HCT116 (cell line): ENCODE data around the gene HEXA. TPM values are rescaled to one million over a fixed set of nuclear protein-coding genes. Genes with fewer than 3 reads are reported as not detected.

Source experiments
- ATAC-seq: fragments of 200-7000 bp; cut with Tn5 transposase; 2 replicates; pipeline ENCODE4 v1.9.1; 2020; ENCODE audit warnings: mild to moderate bottlenecking, moderate library complexity
- BruUV-seq: library from RNA; stranded (reverse); fragments of 400-500 nt; replicated peaks from 2 replicates; lab custom pipeline; 2021; lab: Mats Ljungman, UMichigan
- CTCF ChIA-PET: fragments of 300-600 bp; sonication (Branson Sonifier 250); formaldehyde crosslinking; loops from one replicate; lab custom pipeline; 2021; ENCODE audit warnings: antibody characterized with exemption; lab: Charles Lee
- POLR2A ChIA-PET: fragments of 300-600, 350-600 bp; sonication (Branson Sonifier 250); formaldehyde crosslinking; loops from one replicate; lab custom pipeline; 2021; ENCODE audit warnings: antibody characterized with exemption; lab: Charles Lee
- RAD21 ChIA-PET, 2 experiments: fragments of 300-600 bp; sonication (Branson Sonifier 250); formaldehyde crosslinking; loops; one replicate each; lab custom pipeline; 2023; ENCODE audit warnings: low total read pairs in 2 of 2; ENCODE audit not compliant: uncharacterized antibody in 2 of 2, unreplicated experiment in 2 of 2, low non-redundant PET in 1 of 2; lab: Charles Lee
- DNase-seq: peaks from one replicate; pipeline ENCODE4 v3.0.0-alpha.2; 2010; ENCODE audit warnings: low read depth, low spot score
- H2AFZ ChIP-seq: fragments of 200-600 bp; shearing (Covaris generic), sonication (generic); 2 replicates; pipeline ENCODE4 v1.6.1; 2017; ENCODE audit warnings: low read depth, mixed run types, mixed read lengths, antibody characterized with exemption, low read length; ENCODE audit not compliant: poor library complexity, severe bottlenecking
- H3K27ac ChIP-seq: 2 replicates; pipeline ENCODE4 v1.5.1; 2012; ENCODE audit warnings: low read depth, low read length
- H3K27me3 ChIP-seq: fragments of 200-600 bp; sonication (generic); 2 replicates; pipeline ENCODE4 v1.6.1; 2016; ENCODE audit warnings: mixed run types, low read length, mixed read lengths; ENCODE audit not compliant: insufficient read depth
- H3K36me3 ChIP-seq, 2 experiments: fragments of 200-500 bp in 1 of 2; fragments of 200-600 bp in 1 of 2; sonication (Bioruptor generic) in 1 of 2; sonication (generic) in 1 of 2; 2 replicates each; pipeline versions ENCODE4 v1.5.1 to v1.6.1; 2014 to 2016; ENCODE audit warnings: low read length in 2 of 2, inconsistent platforms in 1 of 2, mixed read lengths in 1 of 2, mixed run types in 1 of 2; ENCODE audit not compliant: insufficient read depth in 2 of 2, control insufficient read depth in 1 of 2
- H3K4me1 ChIP-seq, 2 experiments: fragments of 200-600 bp in 1 of 2; sonication (generic) in 1 of 2; 2 replicates each; pipeline versions ENCODE4 v1.5.1 to v1.6.1; 2012 to 2017; ENCODE audit warnings: low read length in 2 of 2, inconsistent platforms in 1 of 2, mild to moderate bottlenecking in 1 of 2, mixed read lengths in 1 of 2, mixed run types in 1 of 2, moderate library complexity in 1 of 2; ENCODE audit not compliant: insufficient read depth in 2 of 2, control insufficient read depth in 1 of 2
- H3K4me2 ChIP-seq: fragments of 200-600 bp; sonication (generic); 2 replicates; pipeline ENCODE4 v1.6.1; 2017; ENCODE audit warnings: mixed run types, low read length, mixed read lengths
- H3K4me3 ChIP-seq, 2 experiments: fragments of 200-600 bp in 1 of 2; sonication (generic) in 1 of 2; replicated peaks in 1 of 2; 2 replicates each; pipeline ENCODE4 v1.5.1; 2011 to 2016; ENCODE audit warnings: low read length in 2 of 2, control low read depth in 1 of 2, low read depth in 1 of 2, mild to moderate bottlenecking in 1 of 2, mixed read lengths in 1 of 2, mixed run types in 1 of 2
- H3K79me2 ChIP-seq: fragments of 200-600 bp; sonication (generic); 2 replicates; pipeline ENCODE4 v1.6.1; 2017; ENCODE audit warnings: mild to moderate bottlenecking, mixed run types, low read length, moderate library complexity, mixed read lengths; ENCODE audit not compliant: insufficient read depth
- H3K9ac ChIP-seq: fragments of 200-600 bp; sonication (generic); 2 replicates; pipeline ENCODE4 v1.6.1; 2016; ENCODE audit warnings: low read length, mixed read lengths
- H3K9me2 ChIP-seq: fragments of 200-600 bp; sonication (generic), shearing (Covaris generic); 2 replicates; pipeline ENCODE4 v1.6.1; 2017; ENCODE audit warnings: mixed run types, mild to moderate bottlenecking, moderate library complexity; ENCODE audit not compliant: insufficient read depth
- H3K9me3 ChIP-seq, 2 experiments: fragments of 200-500 bp in 1 of 2; fragments of 200-600 bp in 1 of 2; sonication (Bioruptor generic) in 1 of 2; sonication (generic) in 1 of 2; 2 replicates each; pipeline ENCODE4 v1.6.1; 2014 to 2017; ENCODE audit warnings: low read length in 2 of 2, mixed read lengths in 2 of 2, inconsistent platforms in 1 of 2, low read depth in 1 of 2, mild to moderate bottlenecking in 1 of 2, mixed run types in 1 of 2, moderate library complexity in 1 of 2; ENCODE audit not compliant: control insufficient read depth in 1 of 2, insufficient read depth in 1 of 2
- H4K20me1 ChIP-seq: fragments of 200-600 bp; sonication (generic), shearing (Covaris generic); 2 replicates; pipeline ENCODE4 v1.6.1; 2017; ENCODE audit warnings: mixed run types, mild to moderate bottlenecking, moderate library complexity; ENCODE audit not compliant: insufficient read depth
- ELF1 ChIP-seq: IDR thresholded peaks from 2 replicates; pipeline ENCODE4 v1.6.1; 2012; ENCODE audit warnings: low read depth, borderline replicate concordance
- EZH2phosphoT487 ChIP-seq: fragments of 200-600 bp; IDR thresholded peaks from 2 replicates; pipeline ENCODE4 v1.6.1; 2018; ENCODE audit warnings: antibody characterized with exemption, borderline replicate concordance
- POLR2A ChIP-seq: IDR thresholded peaks from 2 replicates; pipeline ENCODE4 v1.7.0; 2011; ENCODE audit warnings: borderline replicate concordance; ENCODE audit not compliant: insufficient read depth, insufficient read length; ENCODE audit errors: extremely low read depth
- RAD21 ChIP-seq: IDR thresholded peaks from 2 replicates; pipeline ENCODE4 v1.6.1; 2012; ENCODE audit warnings: low read depth, mild to moderate bottlenecking
- SIN3A ChIP-seq: IDR thresholded peaks from 2 replicates; pipeline ENCODE4 v1.6.1; 2012; ENCODE audit warnings: low read depth
- SP1 ChIP-seq: IDR thresholded peaks from 2 replicates; pipeline ENCODE4 v1.6.1; 2012; ENCODE audit warnings: low read depth
- SRF ChIP-seq: IDR thresholded peaks from 2 replicates; pipeline ENCODE4 v1.6.1; 2012; ENCODE audit warnings: low read depth
- TCF7L2 ChIP-seq: IDR thresholded peaks from 2 replicates; pipeline ENCODE4 v1.7.0; 2011; ENCODE audit warnings: borderline replicate concordance, inconsistent platforms; ENCODE audit not compliant: insufficient read depth, insufficient read length; ENCODE audit errors: extremely low read depth
- intact Hi-C: fragments of 100-400 bp; cut with micrococcal nuclease; formaldehyde crosslinking; loops from 2 replicates; pipeline ENCODE4 v1.10.0; 2022
- total RNA-seq: library from RNA; stranded (reverse); gene quantifications from one replicate; pipeline ENCODE4 v1.2.1, GENCODE V29; 2021; ENCODE audit not compliant: unreplicated experiment
- TF ChIP-seq, protein P1 (sequence below), 3 experiments: fragments of 200-600 bp in 1 of 3; sonication (generic) in 1 of 3; IDR thresholded peaks in 2 of 3; conservative IDR thresholded peaks in 1 of 3; 2 replicates each; pipeline ENCODE4 v1.5.1; 2012 to 2017; ENCODE audit warnings: low read depth in 2 of 3, low read length in 2 of 3, antibody characterized with exemption in 1 of 3, borderline replicate concordance in 1 of 3, control low read depth in 1 of 3, mild to moderate bottlenecking in 1 of 3, mixed read lengths in 1 of 3, mixed run types in 1 of 3, moderate library complexity in 1 of 3; ENCODE audit not compliant: insufficient read depth in 1 of 3
- TF ChIP-seq, protein P2 (sequence below): IDR thresholded peaks from 2 replicates; pipeline ENCODE4 v1.6.1; 2012; ENCODE audit warnings: low read depth

HEXA gene
- total RNA-seq, 1 experiment from 2014 or later: 57.1 TPM

DNA sequence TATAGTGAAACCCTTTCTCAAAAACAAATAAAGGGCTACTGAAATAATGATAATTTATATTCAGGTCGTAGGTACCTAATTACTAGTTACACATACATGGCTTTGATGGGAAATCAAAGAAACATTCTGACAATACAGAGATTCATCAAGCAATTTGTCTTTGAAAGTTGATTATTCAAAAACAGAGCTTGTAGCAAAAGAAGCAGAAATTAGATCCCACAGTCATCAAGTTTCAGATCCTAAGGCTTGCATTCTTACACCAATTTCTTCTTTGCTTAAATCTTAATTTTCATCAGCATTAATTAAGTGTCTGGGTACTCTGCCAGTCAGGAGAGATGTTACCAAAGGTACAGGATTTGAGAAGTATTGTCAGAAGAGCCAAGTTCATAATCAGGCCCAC, 1.5 kb upstream of the HEXA start:
- intact Hi-C loops: no loop called here
- Histone ChIP-seq H2AFZ (no peak overlapping the region), H3K27me3 (no peaks in the 10 kb centered on the region; the same call in 1 of the 2 replicates), H3K79me2 (peaks cover 32% of the 10 kb centered on the region), H3K9me2 (no peaks in the 10 kb centered on the region), H3K9ac (no peak overlapping the region), H3K4me3 (no peak overlapping the region), H3K27ac (no peak overlapping the region), H3K36me3 (no peaks in the 10 kb centered on the region), H3K9me3 (no peaks in the 10 kb centered on the region), H3K4me1 (peaks cover 0 to 24% of the 10 kb centered on the region in 2 experiments; a peak in 2 of 4 replicates), H4K20me1 (no peaks in the 10 kb centered on the region), H3K4me2 (no peak overlapping the region)
- BruUV-seq: no TSS peak
- RAD21 ChIA-PET: no interaction called here
- ATAC-seq (no peak), DNase-seq (no peak)
- no peak for TF ChIP-seq EZH2phosphoT487
- no peak for TF ChIP-seq TCF7L2
- no peak for TF ChIP-seq RAD21
- no peak for TF ChIP-seq ELF1
- TF ChIP-seq, protein P1, sequence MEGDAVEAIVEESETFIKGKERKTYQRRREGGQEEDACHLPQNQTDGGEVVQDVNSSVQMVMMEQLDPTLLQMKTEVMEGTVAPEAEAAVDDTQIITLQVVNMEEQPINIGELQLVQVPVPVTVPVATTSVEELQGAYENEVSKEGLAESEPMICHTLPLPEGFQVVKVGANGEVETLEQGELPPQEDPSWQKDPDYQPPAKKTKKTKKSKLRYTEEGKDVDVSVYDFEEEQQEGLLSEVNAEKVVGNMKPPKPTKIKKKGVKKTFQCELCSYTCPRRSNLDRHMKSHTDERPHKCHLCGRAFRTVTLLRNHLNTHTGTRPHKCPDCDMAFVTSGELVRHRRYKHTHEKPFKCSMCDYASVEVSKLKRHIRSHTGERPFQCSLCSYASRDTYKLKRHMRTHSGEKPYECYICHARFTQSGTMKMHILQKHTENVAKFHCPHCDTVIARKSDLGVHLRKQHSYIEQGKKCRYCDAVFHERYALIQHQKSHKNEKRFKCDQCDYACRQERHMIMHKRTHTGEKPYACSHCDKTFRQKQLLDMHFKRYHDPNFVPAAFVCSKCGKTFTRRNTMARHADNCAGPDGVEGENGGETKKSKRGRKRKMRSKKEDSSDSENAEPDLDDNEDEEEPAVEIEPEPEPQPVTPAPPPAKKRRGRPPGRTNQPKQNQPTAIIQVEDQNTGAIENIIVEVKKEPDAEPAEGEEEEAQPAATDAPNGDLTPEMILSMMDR (IDR thresholded peaks at IDR 0.05 in 2 of 3, conservative IDR thresholded peaks at IDR 0.05 in 1 of 3; ENCODE audit: borderline replicate concordance in 1 of 3, insufficient read depth in 1 of 3, low read depth in 2 of 3, low read length in 2 of 3): no peak
- no peak for TF ChIP-seq SRF
- no peak for TF ChIP-seq SIN3A
- TF ChIP-seq, protein P2, sequence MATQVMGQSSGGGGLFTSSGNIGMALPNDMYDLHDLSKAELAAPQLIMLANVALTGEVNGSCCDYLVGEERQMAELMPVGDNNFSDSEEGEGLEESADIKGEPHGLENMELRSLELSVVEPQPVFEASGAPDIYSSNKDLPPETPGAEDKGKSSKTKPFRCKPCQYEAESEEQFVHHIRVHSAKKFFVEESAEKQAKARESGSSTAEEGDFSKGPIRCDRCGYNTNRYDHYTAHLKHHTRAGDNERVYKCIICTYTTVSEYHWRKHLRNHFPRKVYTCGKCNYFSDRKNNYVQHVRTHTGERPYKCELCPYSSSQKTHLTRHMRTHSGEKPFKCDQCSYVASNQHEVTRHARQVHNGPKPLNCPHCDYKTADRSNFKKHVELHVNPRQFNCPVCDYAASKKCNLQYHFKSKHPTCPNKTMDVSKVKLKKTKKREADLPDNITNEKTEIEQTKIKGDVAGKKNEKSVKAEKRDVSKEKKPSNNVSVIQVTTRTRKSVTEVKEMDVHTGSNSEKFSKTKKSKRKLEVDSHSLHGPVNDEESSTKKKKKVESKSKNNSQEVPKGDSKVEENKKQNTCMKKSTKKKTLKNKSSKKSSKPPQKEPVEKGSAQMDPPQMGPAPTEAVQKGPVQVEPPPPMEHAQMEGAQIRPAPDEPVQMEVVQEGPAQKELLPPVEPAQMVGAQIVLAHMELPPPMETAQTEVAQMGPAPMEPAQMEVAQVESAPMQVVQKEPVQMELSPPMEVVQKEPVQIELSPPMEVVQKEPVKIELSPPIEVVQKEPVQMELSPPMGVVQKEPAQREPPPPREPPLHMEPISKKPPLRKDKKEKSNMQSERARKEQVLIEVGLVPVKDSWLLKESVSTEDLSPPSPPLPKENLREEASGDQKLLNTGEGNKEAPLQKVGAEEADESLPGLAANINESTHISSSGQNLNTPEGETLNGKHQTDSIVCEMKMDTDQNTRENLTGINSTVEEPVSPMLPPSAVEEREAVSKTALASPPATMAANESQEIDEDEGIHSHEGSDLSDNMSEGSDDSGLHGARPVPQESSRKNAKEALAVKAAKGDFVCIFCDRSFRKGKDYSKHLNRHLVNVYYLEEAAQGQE: no peak
- TF ChIP-seq POLR2A: no peak
- TF ChIP-seq SP1: no peak
- CTCF ChIA-PET: no interaction called here
- POLR2A ChIA-PET: no interaction called here
